ENCODE data around the gene TF. TPM values are rescaled to one million over a fixed set of nuclear protein-coding genes. Genes with fewer than 3 reads are reported as not detected.

Gene TF
- total and polyA plus RNA-seq, 2 of the 8 experiments (the other 6 are each of a cell fraction or from before 2014, with no cell fraction given): 0.02 to 0.26 TPM

GRCh38 chr3:133775835-133776234 is 29.6 kb downstream of the TF start:
- H3K23me2 ChIP-seq (ENCODE audit: low read depth, low read length): no peaks in the 10 kb centered on the region
- H2AK5ac ChIP-seq (ENCODE audit: low read depth, low read length): no peak overlapping the region
- H2BK20ac ChIP-seq (ENCODE audit: low read length): no peak overlapping the region
- no peak for FAIRE-seq
- H2BK15ac ChIP-seq (ENCODE audit: low read length): no peak overlapping the region
- no peak overlapping the region for H3K4ac ChIP-seq (replicated peaks; ENCODE audit: insufficient read length, low read depth, low read length)
- no peak overlapping the region for H3K4me3 ChIP-seq (ENCODE audit: extremely low read depth in 1 of 4, insufficient read depth in 2 of 4, low read depth in 3 of 4, low read length in 4 of 4)
- H3K36me3 ChIP-seq (ENCODE audit: control insufficient read depth in 2 of 4, insufficient read depth in 4 of 4, low read length in 3 of 4): no peaks in the 10 kb centered on the region
- H2BK120ac ChIP-seq (replicated peaks; ENCODE audit: low read depth, low read length): no peak overlapping the region
- H3K23ac ChIP-seq (ENCODE audit: insufficient read length): no peak overlapping the region
- H3K56ac ChIP-seq (replicated peaks; ENCODE audit: insufficient read length, low read depth, low read length): no peak overlapping the region
- H3K79me1 ChIP-seq (ENCODE audit: low read depth, low read length): no peaks in the 10 kb centered on the region
- no peak overlapping the region for H3K27ac ChIP-seq (ENCODE audit: low read depth, low read length)
- no peak overlapping the region for H2BK12ac ChIP-seq (ENCODE audit: low read depth, low read length)
- H3K4me1 ChIP-seq (replicated peaks in 1 of 4; ENCODE audit: control insufficient read depth in 3 of 4, insufficient read depth in 4 of 4, low read length in 3 of 4): peaks cover 0 to 6% (median 0%) of the 10 kb centered on the region in 4 experiments; a peak in 1 of 7 replicates
- H3K79me2 ChIP-seq (ENCODE audit: control insufficient read depth in 1 of 2, insufficient read depth in 2 of 2, low read length in 2 of 2): 0 out of 4 replicates have a peak, but pooled peaks cover 0 to 3% of the 10 kb centered on the region in 2 experiments
- H4K5ac ChIP-seq (ENCODE audit: insufficient read length, low read depth, low read length): no peak overlapping the region
- H3K27me3 ChIP-seq (replicated peaks in 1 of 4; ENCODE audit: control insufficient read depth in 3 of 4, extremely low read depth in 1 of 4, insufficient read depth in 3 of 4, low read length in 3 of 4): no peaks in the 10 kb centered on the region
- ChIA-PET CTCF (ENCODE audit: partially characterized antibody) (interaction anchor here (0.8 to 1.2 kb wide), 4 partner anchors 13 to 153 kb away, joined by 3 read pairs; no protein-coding TSS in a partner anchor), POLR2A (ENCODE audit: partially characterized antibody) (no interaction called here)
- TF ChIP-seq BACH1 (IDR thresholded peaks at IDR 0.05; ENCODE audit: low read length): no peak
- no peak for TF ChIP-seq HDAC6 (IDR thresholded peaks at IDR 0.05; ENCODE audit: low read depth, low read length)
- no peak for TF ChIP-seq RXRA (IDR thresholded peaks at IDR 0.05; ENCODE audit: insufficient read depth, low read depth, low read length)
- TF ChIP-seq ZNF274 (IDR thresholded peaks at IDR 0.05; ENCODE audit: borderline replicate concordance, extremely low read depth, low read length): no peak
- H4K91ac ChIP-seq (replicated peaks; ENCODE audit: insufficient read length, low read length): no peak overlapping the region
- H3K14ac ChIP-seq (ENCODE audit: insufficient read length): no peak overlapping the region
- H2AFZ ChIP-seq (ENCODE audit: low read length): no peak overlapping the region
- no peak overlapping the region for H3K18ac ChIP-seq (ENCODE audit: extremely low read depth, low read length)
- no peaks in the 10 kb centered on the region for H4K20me1 ChIP-seq (replicated peaks in 1 of 2; ENCODE audit: control insufficient read depth in 1 of 2, insufficient read depth in 2 of 2, low read length in 2 of 2)
- H2BK5ac ChIP-seq (ENCODE audit: low read depth, low read length): no peak overlapping the region
- WGBS, 2 experiments (ENCODE audit: extremely low coverage in 1 of 2, insufficient coverage in 1 of 2, insufficient read length in 1 of 2, insufficient replicate concordance in 2 of 2, low coverage in 1 of 2, low lambda C conversion rate in 2 of 2, missing lambda C conversion rate in 1 of 2): 82% methylated on average over 5 of the region's 5 CpGs; no CpG with 5 or more reads in 1 of the 2 experiments
- no peak for DNase-seq (ENCODE audit: low read depth in 1 of 2, low spot score in 2 of 2)
- no peak overlapping the region for H3K4me2 ChIP-seq (ENCODE audit: insufficient read depth in 1 of 2, low read depth in 2 of 2, low read length in 2 of 2)
- no peaks in the 10 kb centered on the region for H3K9me3 ChIP-seq (ENCODE audit: insufficient read depth in 2 of 2, low read depth in 1 of 2, low read length in 1 of 2)
- no peak overlapping the region for H4K8ac ChIP-seq (ENCODE audit: extremely low read depth, insufficient read depth, low read length)
- no peak overlapping the region for H3K9ac ChIP-seq (replicated peaks in 1 of 4; ENCODE audit: extremely low read depth in 1 of 4, low read depth in 3 of 4, low read length in 3 of 4)
